HepG2 (cell line): ENCODE results near the gene CDC42EP5. TPM values are rescaled to one million over a fixed set of nuclear protein-coding genes. Genes with fewer than 3 reads are reported as not detected.

ENCODE experiments used
- DMAP1 ChIP-seq: IDR thresholded peaks from 2 replicates; pipeline ENCODE4 v1.6.1; 2016
- ERF ChIP-seq: IDR thresholded peaks from 2 replicates; pipeline ENCODE4 v1.6.1; 2018; ENCODE audit warnings: missing biosample characterization, missing genetic modification reagents
- FOXK2 ChIP-seq: fragments of 450-650 bp; IDR thresholded peaks from 2 replicates; pipeline ENCODE4 v1.6.1; 2016
- GATAD1 ChIP-seq: IDR thresholded peaks from 2 replicates; pipeline ENCODE4 v1.6.1; 2016; ENCODE audit warnings: missing genetic modification reagents, missing compliant biosample characterization
- JDP2 ChIP-seq: sonication (generic); formaldehyde crosslinking; IDR thresholded peaks from 2 replicates; pipeline ENCODE4 v1.8.1; 2022; ENCODE audit warnings: missing genetic modification reagents, borderline replicate concordance
- MAF1 ChIP-seq: sonication (generic); formaldehyde crosslinking; IDR thresholded peaks from 2 replicates; pipeline ENCODE4 v1.5.0; 2020; ENCODE audit warnings: missing genetic modification reagents, borderline replicate concordance
- MIXL1 ChIP-seq: IDR thresholded peaks from 2 replicates; pipeline ENCODE4 v1.6.1; 2016
- NFIC ChIP-seq: IDR thresholded peaks from 2 replicates; pipeline ENCODE4 v1.6.1; 2012; ENCODE audit warnings: mild to moderate bottlenecking, low read length, inconsistent platforms
- NR1H2 ChIP-seq: sonication (generic); formaldehyde crosslinking; IDR thresholded peaks from 2 replicates; pipeline ENCODE4 v1.8.1; 2022; ENCODE audit warnings: low read depth, missing genetic modification reagents, borderline replicate concordance
- NRL ChIP-seq: sonication (generic); formaldehyde crosslinking; IDR thresholded peaks from 2 replicates; pipeline ENCODE4 v1.5.0; 2020; ENCODE audit warnings: missing genetic modification reagents, mild to moderate bottlenecking, moderate library complexity, borderline replicate concordance
- PAF1 ChIP-seq: IDR thresholded peaks from 2 replicates; pipeline ENCODE4 v1.6.1; 2016; ENCODE audit warnings: missing genetic modification reagents, missing compliant biosample characterization
- PAWR ChIP-seq: sonication (generic); formaldehyde crosslinking; IDR thresholded peaks from 2 replicates; pipeline ENCODE4 v1.4.0; 2020; ENCODE audit warnings: missing genetic modification reagents, mild to moderate bottlenecking, borderline replicate concordance
- PCBP2 ChIP-seq: fragments of 200-400 bp; formaldehyde crosslinking; optimal IDR thresholded peaks from 2 replicates; pipeline ENCODE3; 2018; ENCODE audit warnings: low read length, low read depth; ENCODE audit not compliant: poor library complexity, severe bottlenecking
- PHF5A ChIP-seq: IDR thresholded peaks from one replicate; pipeline ENCODE4 v1.6.1; 2018; ENCODE audit warnings: low read depth, missing genetic modification reagents; ENCODE audit not compliant: unreplicated experiment
- SMAD3 ChIP-seq: sonication (generic); formaldehyde crosslinking; IDR thresholded peaks from 2 replicates; pipeline ENCODE4 v1.4.0; 2020; ENCODE audit warnings: missing genetic modification reagents
- TEAD3 ChIP-seq: optimal IDR thresholded peaks from 2 replicates; pipeline ENCODE3; 2016; ENCODE audit warnings: borderline replicate concordance
- TFAP4 ChIP-seq: sonication (generic); IDR thresholded peaks from 2 replicates; pipeline ENCODE4 v1.6.1; 2016; ENCODE audit warnings: low read depth, borderline replicate concordance
- THAP11 ChIP-seq: IDR thresholded peaks from 2 replicates; pipeline ENCODE4 v1.6.1; 2016; ENCODE audit warnings: missing biosample characterization, missing genetic modification reagents
- USF2 ChIP-seq, 2 experiments: sonication (generic) in 1 of 2; formaldehyde crosslinking in 1 of 2; IDR thresholded peaks; 2 replicates each; pipeline versions ENCODE4 v1.5.1 to v1.6.1; 2011 to 2020; ENCODE audit warnings: borderline replicate concordance in 1 of 2, low read depth in 1 of 2, low read length in 1 of 2, mild to moderate bottlenecking in 1 of 2, missing genetic modification reagents in 1 of 2, moderate library complexity in 1 of 2
- ZBTB42 ChIP-seq: sonication (generic); formaldehyde crosslinking; IDR thresholded peaks from 2 replicates; pipeline ENCODE4 v1.5.0; 2020; ENCODE audit warnings: mild to moderate bottlenecking, missing genetic modification reagents
- ZC3H13 ChIP-seq: sonication (generic); formaldehyde crosslinking; IDR thresholded peaks from 2 replicates; pipeline ENCODE4 v1.8.1; 2023; ENCODE audit warnings: mild to moderate bottlenecking, missing genetic modification reagents, moderate library complexity
- ZFP1 ChIP-seq: IDR thresholded peaks from 2 replicates; pipeline ENCODE4 v1.6.1; 2016
- ZMYM2 ChIP-seq: sonication (generic); formaldehyde crosslinking; IDR thresholded peaks from 2 replicates; pipeline ENCODE4 v1.8.0; 2022; ENCODE audit warnings: mild to moderate bottlenecking, missing genetic modification reagents
- ZNF136 ChIP-seq: sonication (generic); formaldehyde crosslinking; IDR thresholded peaks from 2 replicates; pipeline ENCODE4 v1.8.1; 2022; ENCODE audit warnings: low read depth, mild to moderate bottlenecking, moderate library complexity, missing genetic modification reagents
- ZNF3 ChIP-seq: IDR thresholded peaks from 2 replicates; pipeline ENCODE4 v1.7.0; 2017; ENCODE audit warnings: inconsistent platforms
- ZNF567 ChIP-seq: sonication (generic); formaldehyde crosslinking; IDR thresholded peaks from 2 replicates; pipeline ENCODE4 v1.8.1; 2023; ENCODE audit warnings: mild to moderate bottlenecking, missing genetic modification reagents, borderline replicate concordance
- ZNF724P ChIP-seq: sonication (generic); formaldehyde crosslinking; IDR thresholded peaks from 2 replicates; pipeline ENCODE4 v1.8.0; 2022; ENCODE audit warnings: missing genetic modification reagents, borderline replicate concordance
- ZNF777 ChIP-seq: sonication (generic); formaldehyde crosslinking; IDR thresholded peaks from 2 replicates; pipeline ENCODE4 v1.4.0; 2020; ENCODE audit warnings: missing genetic modification reagents
- ZNF792 ChIP-seq: IDR thresholded peaks from 2 replicates; pipeline ENCODE4 v1.6.1; 2016
- polyA plus RNA-seq, 8 experiments: library from polyadenylated mRNA; depleted of rRNA in 3 of 8; stranded (reverse) in 7 of 8; unstranded in 1 of 8; fragments of >200 nt; fragmentation: Illumina TruSeq in 4 of 8; extraction: Trizol in 4 of 8; gene quantifications; 2 replicates each; pipeline versions ENCODE4 v1.2.1 to v1.2.3, GENCODE V29; 2011 to 2016; ENCODE audit warnings: low read depth in 4 of 8, missing spikeins in 1 of 8, mixed read lengths in 1 of 8; ENCODE audit not compliant: insufficient read depth in 1 of 8
- total RNA-seq, 5 experiments: library from RNA; depleted of rRNA; stranded (reverse); fragments of >200 nt; fragmentation: Illumina TruSeq; extraction: Trizol; gene quantifications; 2 replicates each; pipeline ENCODE4 v1.2.3, GENCODE V29; 2016; ENCODE audit warnings: low read depth in 1 of 5

Gene CDC42EP5
- total and polyA plus RNA-seq, 2 of the 13 experiments (the other 11 are each of a cell fraction or from before 2014, with no cell fraction given): 0.41 to 1.6 TPM

- no peak for TF ChIP-seq ZNF792 (CRISPR knock-in tag)
- 0 out of 2 replicates have a peak, but pooled peaks have one; percentile 16 for TF ChIP-seq ZNF777
- peak; percentile 41 for TF ChIP-seq TEAD3 (CRISPR knock-in tag)
- no peak for TF ChIP-seq MIXL1 (CRISPR knock-in tag)
- TF ChIP-seq ZNF136 (CRISPR knock-in tag): no peak
- TF ChIP-seq FOXK2: no peak
- no peak for TF ChIP-seq ZNF724P
- no peak for TF ChIP-seq PAWR
- TF ChIP-seq ZC3H13 (CRISPR knock-in tag): no peak
- TF ChIP-seq PHF5A: peak; percentile 24
- no peak for TF ChIP-seq THAP11 (CRISPR knock-in tag)
- no peak for TF ChIP-seq SMAD3 (CRISPR knock-in tag)
- no peak for TF ChIP-seq ZBTB42 (CRISPR knock-in tag)
- TF ChIP-seq NR1H2 (CRISPR knock-in tag): no peak
- TF ChIP-seq ZMYM2: no peak
- no peak for TF ChIP-seq ERF (CRISPR knock-in tag)
- TF ChIP-seq ZFP1 (CRISPR knock-in tag): no peak
- TF ChIP-seq USF2 (IDR thresholded peaks at IDR 0.05; ENCODE audit: low read depth, low read length): no peak
- no peak for TF ChIP-seq USF2 (CRISPR knock-in tag; IDR thresholded peaks at IDR 0.05; ENCODE audit: borderline replicate concordance)
- TF ChIP-seq NFIC: no peak
- TF ChIP-seq PCBP2: no peak
- 0 out of 2 replicates have a peak, but pooled peaks have one; percentile 49 for TF ChIP-seq MAF1
- no peak for TF ChIP-seq ZNF567 (CRISPR knock-in tag)
- no peak for TF ChIP-seq GATAD1 (CRISPR knock-in tag)
- peak; percentile 84; the same call in 1 of the 2 replicates for TF ChIP-seq TFAP4
- no peak for TF ChIP-seq JDP2
- 0 out of 2 replicates have a peak, but pooled peaks have one; percentile 30 for TF ChIP-seq DMAP1 (CRISPR knock-in tag)
- TF ChIP-seq NRL (CRISPR knock-in tag): no peak
- no peak for TF ChIP-seq PAF1 (CRISPR knock-in tag)
- no peak for TF ChIP-seq ZNF3 (CRISPR knock-in tag)
These were observed 52.5 kb downstream of the CDC42EP5 start (continued) for GRCh38 chr19:54420383-54421168.
